DOHH2 (cell line): Measurements from ENCODE around the gene KLHDC8A.
"Not testable (repeated sequence)": the region's sequence is repeated elsewhere in the genome, so short reads cannot be mapped to it uniquely, and the experiment has no call there.

Experiments used
- H3F3A ChIP-seq: fragments of 200-600 bp; sonication (generic), shearing (Covaris generic); 2 replicates; pipeline ENCODE4 v1.6.0; 2016; ENCODE audit warnings: antibody characterized with exemption, mild to moderate bottlenecking; ENCODE audit not compliant: control insufficient read depth, insufficient read depth
- H3K27ac ChIP-seq: fragments of 200-600 bp; sonication (generic); 2 replicates; pipeline ENCODE4 v1.5.1; 2014; ENCODE audit warnings: low read depth, mild to moderate bottlenecking, low read length, moderate library complexity
- H3K27me3 ChIP-seq: fragments of 200-600 bp; sonication (generic); 2 replicates; pipeline ENCODE4 v1.6.1; 2014; ENCODE audit warnings: mild to moderate bottlenecking, low read length, mixed read lengths; ENCODE audit not compliant: control insufficient read depth
- H3K36me3 ChIP-seq: fragments of 200-600 bp; sonication (generic); 2 replicates; pipeline ENCODE4 v1.6.1; 2014; ENCODE audit warnings: mild to moderate bottlenecking, low read length, moderate library complexity, mixed read lengths; ENCODE audit not compliant: control insufficient read depth
- H3K4me1 ChIP-seq: fragments of 200-600 bp; sonication (generic); 2 replicates; pipeline ENCODE4 v1.6.1; 2014; ENCODE audit warnings: mild to moderate bottlenecking, low read length, mixed read lengths; ENCODE audit not compliant: control insufficient read depth
- H3K4me2 ChIP-seq: fragments of 200-600 bp; sonication (generic); 2 replicates; pipeline ENCODE4 v1.6.0; 2014; ENCODE audit warnings: mild to moderate bottlenecking, low read length, moderate library complexity
- H3K4me3 ChIP-seq: fragments of 200-600 bp; sonication (generic); 2 replicates; pipeline ENCODE4 v1.5.1; 2014; ENCODE audit warnings: mild to moderate bottlenecking, low read length, mixed read lengths
- H3K79me2 ChIP-seq: fragments of 200-600 bp; sonication (generic); 2 replicates; pipeline ENCODE4 v1.6.1; 2014; ENCODE audit warnings: mild to moderate bottlenecking, low read length, mixed read lengths; ENCODE audit not compliant: control insufficient read depth
- H3K9me2 ChIP-seq: fragments of 200-600 bp; sonication (generic); replicated peaks from 2 replicates; pipeline ENCODE4 v1.6.1; 2014; ENCODE audit warnings: mild to moderate bottlenecking, low read length, mixed read lengths; ENCODE audit not compliant: control insufficient read depth
- H3K9me3 ChIP-seq: fragments of 200-600 bp; sonication (generic); 2 replicates; pipeline ENCODE4 v1.6.1; 2014; ENCODE audit warnings: antibody characterized with exemption, low read length, mixed read lengths; ENCODE audit not compliant: control insufficient read depth, insufficient read depth
- H4K20me1 ChIP-seq: fragments of 200-600 bp; sonication (generic); 2 replicates; pipeline ENCODE4 v1.6.0; 2014; ENCODE audit warnings: low read depth, mild to moderate bottlenecking, antibody characterized with exemption, low read length, moderate library complexity; ENCODE audit not compliant: control insufficient read depth, insufficient read depth
- EZH2phosphoT487 ChIP-seq: fragments of 200-600 bp; sonication (generic); IDR thresholded peaks from 2 replicates; pipeline ENCODE4 v1.6.1; 2017; ENCODE audit warnings: borderline replicate concordance, mild to moderate bottlenecking, antibody characterized with exemption, low read length, moderate library complexity, mixed read lengths
- TF ChIP-seq, protein P1 (sequence below): fragments of 200-600 bp; sonication (generic); IDR thresholded peaks from one replicate; pipeline ENCODE4 v1.5.1; 2014; ENCODE audit warnings: antibody characterized with exemption, mild to moderate bottlenecking, low read depth, low read length; ENCODE audit not compliant: poor library complexity, severe bottlenecking

Gene KLHDC8A

DNA sequence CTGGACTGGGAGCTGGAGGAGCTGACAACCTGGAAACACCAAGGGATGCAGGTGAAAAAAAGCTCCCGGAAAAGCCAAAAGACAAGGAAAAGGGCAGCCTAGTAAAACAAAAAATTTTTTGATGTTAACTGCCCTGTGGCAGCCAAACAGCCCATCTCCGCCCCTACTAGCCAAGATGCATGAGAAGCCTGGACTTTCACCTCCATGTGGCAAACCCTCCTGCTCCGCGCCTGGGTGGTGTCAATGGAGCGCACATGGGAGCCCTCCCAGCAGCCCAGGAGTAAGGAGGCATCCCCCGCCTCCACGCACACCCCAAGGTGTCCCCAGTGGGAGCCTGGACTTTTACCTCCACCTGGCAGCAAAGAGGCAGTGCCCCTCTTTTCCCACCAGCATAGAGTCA is 34.7 kb upstream of the KLHDC8A start:
- no peaks in the 10 kb centered on the region for H3F3A ChIP-seq
- TF ChIP-seq, protein P1, sequence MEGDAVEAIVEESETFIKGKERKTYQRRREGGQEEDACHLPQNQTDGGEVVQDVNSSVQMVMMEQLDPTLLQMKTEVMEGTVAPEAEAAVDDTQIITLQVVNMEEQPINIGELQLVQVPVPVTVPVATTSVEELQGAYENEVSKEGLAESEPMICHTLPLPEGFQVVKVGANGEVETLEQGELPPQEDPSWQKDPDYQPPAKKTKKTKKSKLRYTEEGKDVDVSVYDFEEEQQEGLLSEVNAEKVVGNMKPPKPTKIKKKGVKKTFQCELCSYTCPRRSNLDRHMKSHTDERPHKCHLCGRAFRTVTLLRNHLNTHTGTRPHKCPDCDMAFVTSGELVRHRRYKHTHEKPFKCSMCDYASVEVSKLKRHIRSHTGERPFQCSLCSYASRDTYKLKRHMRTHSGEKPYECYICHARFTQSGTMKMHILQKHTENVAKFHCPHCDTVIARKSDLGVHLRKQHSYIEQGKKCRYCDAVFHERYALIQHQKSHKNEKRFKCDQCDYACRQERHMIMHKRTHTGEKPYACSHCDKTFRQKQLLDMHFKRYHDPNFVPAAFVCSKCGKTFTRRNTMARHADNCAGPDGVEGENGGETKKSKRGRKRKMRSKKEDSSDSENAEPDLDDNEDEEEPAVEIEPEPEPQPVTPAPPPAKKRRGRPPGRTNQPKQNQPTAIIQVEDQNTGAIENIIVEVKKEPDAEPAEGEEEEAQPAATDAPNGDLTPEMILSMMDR, result no peak
- TF ChIP-seq EZH2phosphoT487, result no peak
- no peak overlapping the region for H3K4me3 ChIP-seq
- H3K4me2 ChIP-seq, result no peak overlapping the region
- no peaks in the 10 kb centered on the region for H3K4me1 ChIP-seq
- no peak overlapping the region for H3K27ac ChIP-seq
- H3K9me2 ChIP-seq, result no peaks in the 10 kb centered on the region
- no peaks in the 10 kb centered on the region for H3K9me3 ChIP-seq
- no peaks in the 10 kb centered on the region for H3K79me2 ChIP-seq
- no peaks in the 10 kb centered on the region for H4K20me1 ChIP-seq
- H3K27me3 ChIP-seq, result peaks cover 6% of the 10 kb centered on the region
- H3K36me3 ChIP-seq, result no peaks in the 10 kb centered on the region

DNA sequence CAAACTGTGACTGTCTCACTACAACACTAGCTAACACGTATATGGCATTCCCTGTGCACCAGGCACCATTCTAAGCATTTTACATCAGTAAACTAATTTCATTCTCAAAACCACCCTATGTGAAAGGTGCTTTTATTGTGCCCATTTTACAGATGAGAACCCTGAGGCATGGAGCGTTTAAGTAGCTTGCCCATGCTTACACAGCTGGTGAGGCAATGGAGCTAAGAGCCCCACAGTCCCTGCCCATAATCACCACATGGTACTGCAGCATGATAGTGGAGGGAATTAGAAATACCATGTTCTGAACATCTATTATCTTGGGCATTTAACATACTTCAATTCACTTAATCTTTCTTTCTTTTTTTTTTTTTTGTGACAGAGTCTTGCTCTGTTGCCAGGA is 31.1 kb upstream of the KLHDC8A start:
- Histone ChIP-seq H3K27ac (no peak overlapping the region), H3K4me3 (no peak overlapping the region), H3F3A (no peaks in the 10 kb centered on the region), H3K4me1 (peaks cover 3% of the 10 kb centered on the region; the same call in 1 of the 2 replicates), H3K9me3 (no peaks in the 10 kb centered on the region), H3K36me3 (no peaks in the 10 kb centered on the region), H3K4me2 (no peak overlapping the region), H3K9me2 (no peaks in the 10 kb centered on the region), H4K20me1 (no peaks in the 10 kb centered on the region), H3K79me2 (no peaks in the 10 kb centered on the region), H3K27me3 (peaks cover 9% of the 10 kb centered on the region)
- TF ChIP-seq, protein P1, result no peak
- TF ChIP-seq EZH2phosphoT487, result no peak

DNA sequence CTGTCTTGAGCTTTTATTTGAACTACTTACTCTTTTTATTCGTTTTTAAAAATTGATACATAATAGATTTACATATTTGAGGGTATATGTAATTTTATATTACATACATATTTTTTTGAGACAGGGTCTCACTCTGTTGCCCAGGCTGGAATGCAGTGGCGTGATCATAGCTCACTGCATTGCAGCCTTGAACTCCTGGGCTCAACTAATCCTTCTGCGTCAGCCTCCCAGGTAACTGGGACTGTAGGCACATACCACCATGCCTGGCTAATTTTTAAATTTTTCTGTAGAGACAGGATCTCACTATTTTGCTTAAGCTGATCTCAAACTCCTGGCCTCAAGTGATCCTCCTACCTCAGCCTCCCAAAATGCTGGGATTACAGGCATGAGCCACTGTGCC is 26.3 kb upstream of the KLHDC8A start:
- not testable (repeated sequence) for H3K4me3 ChIP-seq, H3K4me1 ChIP-seq, H3F3A ChIP-seq, H3K27ac ChIP-seq, H3K9me3 ChIP-seq, H3K4me2 ChIP-seq, H3K36me3 ChIP-seq, H3K79me2 ChIP-seq, H4K20me1 ChIP-seq, H3K9me2 ChIP-seq
- peaks cover 12% of the 10 kb centered on the region for H3K27me3 ChIP-seq

GRCh38 chr1:205382561-205382960 is 25.8 kb upstream of the KLHDC8A start:
- Histone ChIP-seq H4K20me1 (no peaks in the 10 kb centered on the region), H3K27me3 (peaks cover 14% of the 10 kb centered on the region), H3K36me3 (no peaks in the 10 kb centered on the region), H3F3A (no peaks in the 10 kb centered on the region), H3K4me3 (no peak overlapping the region), H3K9me2 (no peaks in the 10 kb centered on the region), H3K9me3 (no peaks in the 10 kb centered on the region), H3K79me2 (no peaks in the 10 kb centered on the region), H3K27ac (no peak overlapping the region), H3K4me1 (peaks cover 3% of the 10 kb centered on the region; the same call in 1 of the 2 replicates), H3K4me2 (no peak overlapping the region)
- TF ChIP-seq, protein P1, result no peak
- no peak for TF ChIP-seq EZH2phosphoT487
